Cardiac muscle cell (in vitro differentiated cells and primary cell): ENCODE results near the gene PPP4C. TPM values are rescaled to one million over a fixed set of nuclear protein-coding genes. Genes with fewer than 3 reads are reported as not detected.
A peak's percentile ranks its signal among the peaks of the same experiment; 100 is the strongest.

Source experiments
- DNase-seq, 2 donors: peaks; one replicate each; pipeline versions ENCODE4 v3.0.0 to v3.0.0-alpha.2; 2010 to 2017; ENCODE audit warnings: low read depth in 1 of 2, low spot score in 1 of 2
- H3K27ac ChIP-seq: fragments of 200-600 bp; sonication (generic); 2 replicates; pipeline ENCODE4 v1.5.1; 2016
- H3K27me3 ChIP-seq: fragments of 200-600 bp; sonication (generic); 2 replicates; pipeline ENCODE4 v1.6.0; 2016; ENCODE audit warnings: control low read depth
- H3K36me3 ChIP-seq: fragments of 200-600 bp; sonication (generic); 2 replicates; pipeline ENCODE4 v1.5.1; 2016; ENCODE audit warnings: control low read depth
- H3K4me1 ChIP-seq: fragments of 200-600 bp; sonication (generic); 2 replicates; pipeline ENCODE4 v1.8.1; 2017; ENCODE audit warnings: low read depth, mild to moderate bottlenecking, mixed run types
- H3K4me3 ChIP-seq: fragments of 200-600 bp; sonication (generic); 2 replicates; pipeline ENCODE4 v1.5.1; 2016; ENCODE audit warnings: mild to moderate bottlenecking
- H3K9me3 ChIP-seq: fragments of 200-600 bp; sonication (generic); 2 replicates; pipeline ENCODE4 v1.5.1; 2017; ENCODE audit warnings: low read depth, mild to moderate bottlenecking, control low read depth
- CTCF ChIP-seq: IDR thresholded peaks from 2 replicates; pipeline ENCODE4 v1.5.1; 2012; ENCODE audit warnings: low read depth, mild to moderate bottlenecking, low read length
- polyA plus RNA-seq: library from polyadenylated mRNA; unstranded; fragments of >200 nt; fragmentation: Nextera tagmentation; extraction: Ambion mirVana; gene quantifications from 2 replicates; pipeline ENCODE4 v1.2.1, GENCODE V29; 2016
- total RNA-seq: library from RNA; depleted of rRNA; stranded (reverse); fragments of >200 nt; gene quantifications from 2 replicates; pipeline ENCODE4 v1.2.3, GENCODE V29; 2016

Gene PPP4C
- total and polyA plus RNA-seq, 2 experiments from 2014 or later, result 94.3 to 217 TPM

DNA sequence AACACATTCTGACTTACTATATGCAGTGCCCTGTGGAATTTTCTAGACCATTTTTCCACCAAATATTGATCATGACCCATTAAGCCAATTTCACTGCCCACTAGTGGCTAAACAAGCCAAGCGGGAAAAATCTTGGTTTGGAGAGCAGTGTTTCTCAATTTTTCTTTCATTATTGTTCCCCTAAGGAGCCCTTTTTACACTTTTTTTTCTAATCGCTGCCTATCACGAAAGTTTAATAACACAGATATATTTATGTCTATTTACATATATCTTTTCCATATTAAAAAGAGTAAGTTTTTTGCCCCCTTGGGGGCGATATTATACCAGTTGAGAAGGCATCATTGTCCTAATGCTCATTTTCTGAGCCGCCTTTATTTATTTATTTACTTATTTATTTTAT is 34.0 kb upstream of the PPP4C start:
- Histone ChIP-seq H3K4me3 (no peak overlapping the region), H3K36me3 (no peaks in the 10 kb centered on the region), H3K27me3 (peaks cover 12% of the 10 kb centered on the region), H3K27ac (no peak overlapping the region), H3K9me3 (no peaks in the 10 kb centered on the region), H3K4me1 (no peaks in the 10 kb centered on the region)
- peak; percentile 37 for TF ChIP-seq CTCF
- peak; percentile 39 to 69 for DNase-seq

GRCh38 chr16:30046178-30046577 is 29.6 kb upstream of the PPP4C start:
- H3K27me3 ChIP-seq, result no peaks in the 10 kb centered on the region
- no peaks in the 10 kb centered on the region for H3K9me3 ChIP-seq
- no peaks in the 10 kb centered on the region for H3K36me3 ChIP-seq
- DNase-seq, result no peak
- H3K4me1 ChIP-seq, result no peaks in the 10 kb centered on the region
- no peak overlapping the region for H3K4me3 ChIP-seq
- H3K27ac ChIP-seq, result no peak overlapping the region
- TF ChIP-seq CTCF, result no peak

- TF ChIP-seq CTCF, result no peak
- Histone ChIP-seq H3K9me3 (no peaks in the 10 kb centered on the region), H3K27me3 (no peaks in the 10 kb centered on the region), H3K36me3 (no peaks in the 10 kb centered on the region), H3K27ac (no peak overlapping the region), H3K4me1 (no peaks in the 10 kb centered on the region), H3K4me3 (no peak overlapping the region)
- no peak for DNase-seq
These were observed 29.2 kb upstream of the PPP4C start for GRCh38 chr16:30046588-30046987.

DNA sequence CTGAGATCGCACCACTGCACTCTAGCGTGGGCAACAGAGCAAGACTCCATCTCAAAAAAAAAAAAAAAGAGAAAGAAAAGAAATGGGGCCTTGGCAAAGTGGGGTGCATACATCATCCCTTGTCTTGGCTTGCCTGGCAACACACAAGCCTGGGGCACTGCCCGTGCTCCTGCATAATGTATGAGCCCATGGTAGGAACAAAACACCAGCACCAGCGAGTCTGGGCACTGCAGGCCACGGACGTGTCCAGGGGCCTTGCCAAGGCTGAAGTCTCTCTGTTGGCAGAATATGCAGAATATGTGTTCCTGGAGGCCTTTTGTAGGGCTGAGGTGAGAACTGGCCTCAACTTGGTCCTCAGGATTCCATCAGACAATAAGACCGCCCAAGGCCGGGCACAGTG is 25.9 kb upstream of the PPP4C start:
- no peaks in the 10 kb centered on the region for H3K27me3 ChIP-seq
- no peaks in the 10 kb centered on the region for H3K36me3 ChIP-seq
- no peak for DNase-seq
- no peak overlapping the region for H3K4me3 ChIP-seq
- no peak overlapping the region for H3K27ac ChIP-seq
- TF ChIP-seq CTCF, result no peak
- H3K9me3 ChIP-seq, result no peaks in the 10 kb centered on the region
- peaks cover 4% of the 10 kb centered on the region for H3K4me1 ChIP-seq

DNA sequence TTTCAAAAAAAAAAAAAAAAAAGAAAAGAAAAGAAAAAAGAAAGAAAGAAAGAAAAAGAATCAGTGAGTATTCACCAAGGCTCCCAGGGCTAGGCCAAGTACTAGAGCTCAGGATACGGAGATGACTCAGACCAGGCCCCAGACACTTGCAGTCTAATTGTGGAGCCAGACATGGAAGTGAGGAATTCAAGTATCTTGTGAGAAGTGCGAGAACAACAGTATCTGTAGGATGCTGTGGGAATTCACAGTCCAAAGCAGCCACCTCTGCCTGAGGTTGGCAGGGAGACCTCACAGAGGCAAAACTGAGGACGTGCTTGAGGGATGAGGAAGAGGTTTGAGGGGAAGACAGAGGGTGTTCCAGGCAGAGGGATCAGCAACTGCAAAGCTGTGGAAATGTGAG is 24.3 kb upstream of the PPP4C start:
- peak in 1 of 2 donors; percentile 60 for DNase-seq
- H3K9me3 ChIP-seq, result no peaks in the 10 kb centered on the region
- H3K27ac ChIP-seq, result no peak overlapping the region
- no peak overlapping the region for H3K4me3 ChIP-seq
- no peaks in the 10 kb centered on the region for H3K27me3 ChIP-seq
- H3K36me3 ChIP-seq, result no peaks in the 10 kb centered on the region
- peaks cover 4% of the 10 kb centered on the region for H3K4me1 ChIP-seq
- no peak for TF ChIP-seq CTCF
